Activated CD4-positive, alpha-beta memory T cell treated with anti-CD3 and anti-CD28 coated beads for 36 hours (primary cell): Measurements from ENCODE around the gene DENND1A. TPM values are rescaled to one million over a fixed set of nuclear protein-coding genes. Genes with fewer than 3 reads are reported as not detected.

Experiments
- CTCF ChIA-PET: fragments of 350-600 bp; sonication (Branson Sonifier 250); formaldehyde crosslinking; loops from one replicate; lab custom pipeline; 2021; ENCODE audit warnings: antibody characterized with exemption, inconsistent platforms; lab: Charles Lee
- POLR2A ChIA-PET: fragments of 350-600 bp; sonication (Branson Sonifier 250); formaldehyde crosslinking; loops from one replicate; lab custom pipeline; 2021; ENCODE audit warnings: antibody characterized with exemption; lab: Charles Lee
- DNase-seq: peaks from one replicate; pipeline ENCODE4 v3.0.0-alpha.2; 2020
- H3K27ac Mint-ChIP-seq: one replicate; pipeline ENCODE4 v1.8.0; 2021; ENCODE audit warnings: mixed read lengths
- H3K27me3 Mint-ChIP-seq: one replicate; pipeline ENCODE4 v1.8.0; 2021; ENCODE audit warnings: mixed read lengths
- H3K36me3 Mint-ChIP-seq: one replicate; pipeline ENCODE4 v1.8.0; 2021; ENCODE audit warnings: mixed read lengths
- H3K4me1 Mint-ChIP-seq: one replicate; pipeline ENCODE4 v1.8.0; 2021; ENCODE audit warnings: low read depth, mixed read lengths
- H3K4me3 Mint-ChIP-seq: one replicate; pipeline ENCODE4 v1.8.0; 2021; ENCODE audit warnings: mild to moderate bottlenecking, mixed read lengths
- H3K9me3 Mint-ChIP-seq: one replicate; pipeline ENCODE4 v1.8.0; 2021; ENCODE audit warnings: mixed read lengths
- intact Hi-C: fragments of 100-400 bp; cut with micrococcal nuclease; formaldehyde crosslinking; loops from one replicate; pipeline ENCODE4 v1.15.1; 2023
- total RNA-seq, 2 experiments: library from RNA; stranded (reverse); gene quantifications; one replicate each; pipeline ENCODE4 v1.2.3, GENCODE V29; 2021

Gene DENND1A
- total RNA-seq, 2 experiments from 2014 or later = 17.3 to 18.0 TPM

- CTCF ChIA-PET = interaction anchor here (0.7 to 5.5 kb wide), 4 partner anchors 74 to 499 kb away, joined by 3 to 51 read pairs (median 3); no protein-coding TSS in a partner anchor
- H3K36me3 Mint-ChIP-seq = no peaks in the 10 kb centered on the region
- no peak overlapping the region for H3K27ac Mint-ChIP-seq
- no peaks in the 10 kb centered on the region for H3K9me3 Mint-ChIP-seq
- POLR2A ChIA-PET = no interaction called here
- DNase-seq = no peak
- no peak overlapping the region for H3K4me3 Mint-ChIP-seq
- intact Hi-C loops = no loop called here
- no peaks in the 10 kb centered on the region for H3K27me3 Mint-ChIP-seq
- H3K4me1 Mint-ChIP-seq = peaks cover 4% of the 10 kb centered on the region
Observed at GRCh38 chr9:123541411-123541810, 388.5 kb downstream of the DENND1A start.

GRCh38 chr9:123540457-123540856, 389.5 kb downstream of the DENND1A start:
- peaks cover 3% of the 10 kb centered on the region for H3K36me3 Mint-ChIP-seq
- intact Hi-C loops = no loop called here
- ChIA-PET POLR2A (no interaction called here), CTCF (interaction anchor here (0.7 to 5.5 kb wide), 2 partner anchors 500 to 1071 kb away, joined by 3 to 51 read pairs; no protein-coding TSS in a partner anchor)
- H3K27me3 Mint-ChIP-seq = no peaks in the 10 kb centered on the region
- no peaks in the 10 kb centered on the region for H3K9me3 Mint-ChIP-seq
- H3K4me3 Mint-ChIP-seq = no peak overlapping the region
- peaks cover 4% of the 10 kb centered on the region for H3K4me1 Mint-ChIP-seq
- no peak for DNase-seq
- H3K27ac Mint-ChIP-seq = no peak overlapping the region

DNA sequence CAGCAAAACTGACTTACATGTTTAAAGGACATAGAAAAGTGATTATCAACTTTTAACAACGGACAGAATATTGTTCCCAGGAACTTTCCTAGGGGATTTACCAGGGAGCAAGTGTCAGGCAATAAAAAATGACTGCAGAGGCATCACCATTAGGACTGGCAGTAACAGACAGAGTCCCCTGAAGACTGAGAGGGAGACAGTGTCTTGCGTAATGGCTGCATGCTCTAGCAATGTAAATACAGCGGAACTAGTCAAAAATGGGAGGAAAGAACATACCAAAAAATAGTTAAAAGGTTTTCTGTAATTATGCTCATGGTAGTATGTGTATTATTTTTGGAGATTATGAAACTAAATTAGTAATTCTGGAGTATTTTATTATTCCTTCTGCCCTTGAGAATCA, 392.1 kb downstream of the DENND1A start:
- Mint-ChIP-seq H3K27ac (no peak overlapping the region), H3K36me3 (peaks cover 14% of the 10 kb centered on the region), H3K4me3 (no peak overlapping the region), H3K27me3 (no peaks in the 10 kb centered on the region), H3K9me3 (peaks cover 2% of the 10 kb centered on the region), H3K4me1 (peaks cover 4% of the 10 kb centered on the region)
- POLR2A ChIA-PET = no interaction called here
- CTCF ChIA-PET = no interaction called here
- intact Hi-C loops = no loop called here
- DNase-seq = no peak

DNA sequence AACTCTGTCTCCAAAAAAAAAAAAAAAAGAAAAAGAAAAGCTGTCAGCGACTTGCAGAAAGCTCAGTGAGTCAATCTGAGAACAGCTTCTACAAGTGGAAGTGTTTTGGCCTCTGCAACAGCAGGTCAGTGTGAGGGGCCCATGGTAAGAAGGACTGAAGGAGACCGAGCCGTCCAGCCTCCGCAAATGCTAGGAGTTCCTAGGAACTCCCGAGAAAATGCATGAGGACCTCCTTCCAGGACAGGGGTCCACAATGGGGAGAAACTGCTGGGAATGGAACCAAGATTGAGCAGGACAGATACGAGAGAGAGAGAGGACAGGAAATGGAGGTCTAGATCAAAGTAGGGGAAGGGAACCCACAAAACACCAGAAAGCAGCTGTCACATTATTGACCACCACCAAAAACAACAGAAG, 393.5 kb downstream of the DENND1A start:
- no peak overlapping the region for H3K4me3 Mint-ChIP-seq
- H3K36me3 Mint-ChIP-seq = peaks cover 23% of the 10 kb centered on the region
- intact Hi-C loops = no loop called here
- ChIA-PET POLR2A (no interaction called here), CTCF (no interaction called here)
- DNase-seq = no peak
- peaks cover 2% of the 10 kb centered on the region for H3K9me3 Mint-ChIP-seq
- peaks cover 4% of the 10 kb centered on the region for H3K4me1 Mint-ChIP-seq
- H3K27ac Mint-ChIP-seq = no peak overlapping the region
- H3K27me3 Mint-ChIP-seq = no peaks in the 10 kb centered on the region

DNA sequence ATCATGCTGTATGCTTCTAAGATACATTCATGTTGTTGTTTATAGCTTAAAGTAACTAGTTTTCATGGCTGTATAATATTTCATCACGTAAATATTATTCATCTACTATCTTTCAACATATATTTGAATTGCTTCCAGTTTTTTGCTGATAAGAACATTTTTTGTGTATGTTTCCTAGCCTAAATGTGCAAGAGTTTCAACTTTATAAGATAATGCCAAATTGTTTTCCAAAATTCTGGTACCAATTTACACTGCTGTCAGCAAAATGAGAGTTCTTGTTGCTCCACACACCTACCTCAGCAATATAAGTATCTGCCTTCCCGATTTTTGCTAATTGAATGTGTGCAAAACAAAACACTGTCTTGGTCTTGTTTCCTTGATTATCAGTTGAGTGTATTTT, 395.6 kb downstream of the DENND1A start:
- peaks cover 10% of the 10 kb centered on the region for H3K9me3 Mint-ChIP-seq
- H3K27me3 Mint-ChIP-seq = no peaks in the 10 kb centered on the region
- intact Hi-C loops = no loop called here
- no peak for DNase-seq
- H3K4me1 Mint-ChIP-seq = peaks cover 4% of the 10 kb centered on the region
- ChIA-PET POLR2A (no interaction called here), CTCF (interaction anchor here (1.4 kb wide), 1 partner anchor 10 kb away, joined by 5 read pairs; no protein-coding TSS in a partner anchor)
- peaks cover 34% of the 10 kb centered on the region for H3K36me3 Mint-ChIP-seq
- H3K27ac Mint-ChIP-seq = no peak overlapping the region
- H3K4me3 Mint-ChIP-seq = no peak overlapping the region

DNA sequence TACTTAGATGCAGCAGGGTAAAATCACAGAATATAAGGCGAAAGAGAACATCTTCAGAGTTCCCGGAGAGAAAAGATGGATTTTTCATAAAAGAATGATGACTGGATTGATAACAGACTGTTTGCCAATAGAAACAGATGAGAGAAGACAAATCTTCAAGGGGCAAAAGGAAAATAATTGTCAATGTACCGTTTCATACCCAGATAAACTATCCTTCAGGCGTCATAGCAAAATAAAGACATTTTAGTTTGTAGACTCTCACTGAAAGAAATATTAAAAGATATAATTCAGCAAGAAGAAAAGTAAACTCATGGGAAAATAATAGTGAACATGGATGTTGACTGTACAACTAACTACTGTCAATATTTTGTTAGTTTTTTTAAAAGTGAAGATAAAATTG, 399.7 kb downstream of the DENND1A start:
- peaks cover 10% of the 10 kb centered on the region for H3K9me3 Mint-ChIP-seq
- no peak overlapping the region for H3K27ac Mint-ChIP-seq
- peaks cover 31% of the 10 kb centered on the region for H3K36me3 Mint-ChIP-seq
- H3K4me1 Mint-ChIP-seq = no peaks in the 10 kb centered on the region
- no peak overlapping the region for H3K4me3 Mint-ChIP-seq
- intact Hi-C loops = no loop called here
- H3K27me3 Mint-ChIP-seq = no peaks in the 10 kb centered on the region
- ChIA-PET CTCF (no interaction called here), POLR2A (no interaction called here)
- no peak for DNase-seq

DNA sequence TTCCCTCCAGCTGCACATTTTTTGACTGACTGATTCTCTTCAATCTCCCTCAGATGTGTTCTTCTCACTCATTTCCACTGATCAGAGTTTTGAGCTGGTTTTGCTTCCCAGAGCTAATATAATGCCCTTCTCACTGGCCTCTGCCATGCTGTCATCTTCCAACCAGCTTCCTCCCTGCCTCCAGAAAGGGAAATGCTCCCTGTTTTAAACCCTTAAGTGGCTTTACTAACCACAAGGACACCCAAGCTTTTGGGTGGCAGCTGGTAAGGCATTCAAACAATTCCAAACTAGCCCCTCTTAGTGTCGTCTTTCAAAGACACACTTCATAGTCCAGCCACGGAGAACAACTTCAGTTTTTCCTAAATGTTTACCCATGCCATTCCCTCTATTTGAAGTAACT, 401.4 kb downstream of the DENND1A start:
- DNase-seq = no peak
- CTCF ChIA-PET = interaction anchor here (1.4 kb wide), 1 partner anchor 512 kb away, joined by 4 read pairs; no protein-coding TSS in a partner anchor
- Mint-ChIP-seq H3K27me3 (no peaks in the 10 kb centered on the region), H3K9me3 (peaks cover 9% of the 10 kb centered on the region), H3K27ac (no peak overlapping the region), H3K36me3 (peaks cover 22% of the 10 kb centered on the region), H3K4me1 (no peaks in the 10 kb centered on the region), H3K4me3 (no peak overlapping the region)
- POLR2A ChIA-PET = no interaction called here
- intact Hi-C loops = no loop called here

DNA sequence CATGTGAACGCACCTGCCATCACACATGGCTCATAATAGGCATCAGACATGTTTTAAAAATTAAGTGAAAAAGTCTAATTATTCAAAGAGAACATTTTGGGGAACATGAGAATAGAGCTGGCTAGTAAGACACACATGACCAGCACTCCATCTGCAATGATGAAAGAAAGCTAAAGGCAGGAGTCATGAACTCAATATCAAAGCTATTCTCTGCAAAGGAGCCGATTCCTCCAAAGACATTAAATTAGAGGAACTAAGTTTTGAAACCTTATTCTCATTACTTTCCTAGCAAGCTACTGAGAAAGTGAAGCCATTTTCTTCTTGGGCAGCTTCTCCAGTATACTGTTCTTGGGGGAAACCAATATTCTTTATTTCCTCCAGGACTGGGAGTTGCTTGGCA, 401.9 kb downstream of the DENND1A start:
- peaks cover 9% of the 10 kb centered on the region for H3K9me3 Mint-ChIP-seq
- POLR2A ChIA-PET = no interaction called here
- H3K27me3 Mint-ChIP-seq = no peaks in the 10 kb centered on the region
- H3K27ac Mint-ChIP-seq = no peak overlapping the region
- intact Hi-C loops = no loop called here
- no peaks in the 10 kb centered on the region for H3K4me1 Mint-ChIP-seq
- no peak for DNase-seq
- peaks cover 20% of the 10 kb centered on the region for H3K36me3 Mint-ChIP-seq
- CTCF ChIA-PET = interaction anchor here (1.4 kb wide), 1 partner anchor 513 kb away, joined by 4 read pairs; no protein-coding TSS in a partner anchor
- no peak overlapping the region for H3K4me3 Mint-ChIP-seq

DNA sequence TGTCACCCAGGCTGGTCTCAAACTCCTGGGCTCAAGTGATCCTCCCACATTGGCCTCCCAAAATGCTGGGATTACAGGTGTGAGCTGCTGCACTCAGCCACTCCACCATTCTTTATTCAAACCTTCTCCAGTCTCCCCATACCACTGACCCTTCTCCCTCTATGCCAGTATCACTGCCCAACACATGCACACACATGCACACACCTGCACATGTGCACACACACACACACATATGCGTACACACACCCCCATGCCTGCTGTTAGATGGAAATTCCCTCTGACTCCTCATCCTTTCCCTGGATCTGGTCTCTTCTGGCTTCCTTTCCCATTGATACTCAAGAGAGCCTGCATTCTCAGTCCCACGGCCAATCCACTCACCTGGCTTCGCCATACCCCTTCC, 404.0 kb downstream of the DENND1A start:
- intact Hi-C loops = no loop called here
- no peak overlapping the region for H3K4me3 Mint-ChIP-seq

DNA sequence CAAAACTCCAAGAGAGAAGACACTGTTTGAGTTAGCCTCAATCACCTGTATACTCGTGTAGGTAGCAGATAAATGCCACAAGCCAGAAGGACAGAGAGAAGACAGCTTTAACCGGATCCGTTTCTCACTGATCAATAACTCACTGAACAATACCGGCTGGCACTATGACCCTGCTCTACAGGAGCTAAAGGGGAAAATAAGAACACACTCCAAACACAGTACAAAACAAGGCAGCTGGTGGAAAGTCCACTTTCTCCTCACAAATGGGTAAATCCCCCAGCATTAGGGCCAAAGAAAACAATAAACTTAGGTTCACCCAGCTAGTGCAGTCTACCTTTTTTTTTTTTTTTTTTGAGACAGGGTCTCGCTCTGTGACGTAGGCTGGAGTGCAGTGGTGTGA, 404.5 kb downstream of the DENND1A start:
- Mint-ChIP-seq H3K4me3 (no peak overlapping the region), H3K4me1 (no peaks in the 10 kb centered on the region), H3K27me3 (no peaks in the 10 kb centered on the region), H3K36me3 (peaks cover 8% of the 10 kb centered on the region), H3K9me3 (peaks cover 5% of the 10 kb centered on the region), H3K27ac (no peak overlapping the region)
- DNase-seq = no peak
- ChIA-PET CTCF (no interaction called here), POLR2A (no interaction called here)
- intact Hi-C loops = no loop called here

More for the DNA sequence above, 404.0 kb downstream of the DENND1A start:
- Mint-ChIP-seq H3K27me3 (no peaks in the 10 kb centered on the region), H3K36me3 (peaks cover 8% of the 10 kb centered on the region), H3K9me3 (peaks cover 5% of the 10 kb centered on the region), H3K4me1 (no peaks in the 10 kb centered on the region), H3K27ac (no peak overlapping the region)
- ChIA-PET CTCF (no interaction called here), POLR2A (no interaction called here)
- DNase-seq = no peak

- ChIA-PET CTCF (no interaction called here), POLR2A (no interaction called here)
- Mint-ChIP-seq H3K27me3 (no peaks in the 10 kb centered on the region), H3K4me1 (no peaks in the 10 kb centered on the region), H3K9me3 (peaks cover under 1% of the 10 kb centered on the region), H3K36me3 (peaks cover 3% of the 10 kb centered on the region), H3K27ac (no peak overlapping the region), H3K4me3 (no peak overlapping the region)
- no peak for DNase-seq
- intact Hi-C loops = no loop called here
Observed at GRCh38 chr9:123524866-123525265, 405.1 kb downstream of the DENND1A start.

GRCh38 chr9:123523845-123524244, 406.1 kb downstream of the DENND1A start:
- POLR2A ChIA-PET = no interaction called here
- Mint-ChIP-seq H3K4me3 (no peak overlapping the region), H3K4me1 (no peaks in the 10 kb centered on the region), H3K9me3 (no peaks in the 10 kb centered on the region), H3K36me3 (no peaks in the 10 kb centered on the region), H3K27ac (no peak overlapping the region), H3K27me3 (no peaks in the 10 kb centered on the region)
- intact Hi-C loops = no loop called here
- no peak for DNase-seq
- CTCF ChIA-PET = no interaction called here

GRCh38 chr9:123523001-123523400, 406.9 kb downstream of the DENND1A start:
- POLR2A ChIA-PET = no interaction called here
- Mint-ChIP-seq H3K36me3 (no peaks in the 10 kb centered on the region), H3K4me1 (no peaks in the 10 kb centered on the region), H3K9me3 (no peaks in the 10 kb centered on the region), H3K4me3 (no peak overlapping the region), H3K27ac (no peak overlapping the region), H3K27me3 (no peaks in the 10 kb centered on the region)
- no peak for DNase-seq
- CTCF ChIA-PET = no interaction called here
- intact Hi-C loops = no loop called here
